Large intestine (tissue), 3 donors: ENCODE measurements around the gene NPAT. TPM values are rescaled to one million over a fixed set of nuclear protein-coding genes. Genes with fewer than 3 reads are reported as not detected.
"Not testable (repeated sequence)": the region's sequence is repeated elsewhere in the genome, so short reads cannot be mapped to it uniquely, and the experiment has no call there.

Source experiments
- DNase-seq, 2 donors: peaks; one replicate each; pipeline versions ENCODE4 v3.0.0 to v3.0.0-alpha.2; 2013
- H3K27ac ChIP-seq: one replicate; pipeline ENCODE4 v1.5.1; 2013; ENCODE audit warnings: low read length
- H3K27me3 ChIP-seq: 2 replicates; pipeline ENCODE4 v1.6.1; 2013; ENCODE audit warnings: low read length; ENCODE audit not compliant: control insufficient read depth, insufficient read depth
- H3K36me3 ChIP-seq: 2 replicates; pipeline ENCODE4 v1.6.1; 2013; ENCODE audit warnings: low read length; ENCODE audit not compliant: control insufficient read depth, insufficient read depth
- H3K4me1 ChIP-seq: one replicate; pipeline ENCODE4 v1.6.1; 2013; ENCODE audit warnings: low read length; ENCODE audit not compliant: control insufficient read depth, insufficient read depth
- H3K4me3 ChIP-seq: one replicate; pipeline ENCODE4 v1.5.1; 2013; ENCODE audit warnings: low read length
- H3K9me3 ChIP-seq: one replicate; pipeline ENCODE4 v1.6.1; 2013; ENCODE audit warnings: mild to moderate bottlenecking, low read depth, low read length, moderate library complexity; ENCODE audit not compliant: control insufficient read depth
- WGBS: methylation state at CpG from one replicate; pipeline ENCODE4 v1.1.5; 2013; ENCODE audit warnings: low lambda C conversion rate; ENCODE audit not compliant: insufficient coverage; 5-methylcytosine and 5-hydroxymethylcytosine counted together
- polyA plus RNA-seq: library from polyadenylated mRNA; unstranded; fragments of 120-200 nt; gene quantifications from one replicate; pipeline ENCODE4 v1.2.1, GENCODE V29; 2013

The NPAT gene
- polyA plus RNA-seq, 1 donor: 12.4 TPM

DNA sequence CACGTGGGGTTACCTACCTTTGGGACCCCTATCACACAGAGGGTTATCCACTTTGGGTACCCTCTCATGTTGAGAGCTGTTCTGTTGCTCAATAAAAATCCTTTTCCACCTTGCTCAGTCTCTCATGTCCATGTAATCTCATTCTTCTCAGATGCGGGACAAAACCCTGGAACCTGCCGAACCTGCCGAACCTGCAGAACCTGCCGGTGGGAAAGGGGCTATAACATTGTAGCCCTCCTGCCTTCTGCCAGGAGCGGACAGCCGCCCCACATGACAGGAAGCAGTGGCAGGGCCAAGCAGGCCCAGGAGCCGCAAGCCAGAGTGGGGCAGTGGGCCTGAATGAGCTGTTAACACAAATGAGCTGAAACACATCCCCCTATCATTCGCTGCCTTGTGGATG lies 18.1 kb downstream of the NPAT start:
- peaks cover 41% of the 10 kb centered on the region for H3K9me3 ChIP-seq
- WGBS: no CpG with 5 or more reads among the region's 9 CpGs
- no peaks in the 10 kb centered on the region for H3K27me3 ChIP-seq
- no peaks in the 10 kb centered on the region for H3K4me1 ChIP-seq
- H3K27ac ChIP-seq: no peak overlapping the region
- H3K36me3 ChIP-seq: peaks cover 49% of the 10 kb centered on the region
- no peak overlapping the region for H3K4me3 ChIP-seq
- DNase-seq: no peak

DNA sequence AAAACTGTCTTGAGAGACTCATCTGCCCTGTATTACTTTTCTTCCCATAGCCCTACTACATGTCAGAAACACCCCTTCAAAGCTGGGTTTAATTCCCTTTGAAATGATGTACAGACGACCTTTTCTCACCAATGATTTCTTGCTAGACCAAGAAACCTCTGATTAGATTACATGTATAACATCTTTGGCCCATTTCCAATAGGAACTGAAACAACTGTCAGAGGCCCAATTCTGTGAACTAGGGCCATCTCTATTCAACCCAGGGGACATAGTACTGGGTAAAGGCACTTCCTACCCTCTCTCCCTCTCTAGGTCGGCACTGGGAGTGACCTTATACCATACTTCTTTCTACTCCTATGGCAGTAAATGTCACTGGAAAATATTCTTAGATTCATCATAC lies 19.4 kb downstream of the NPAT start:
- no CpG with 5 or more reads among the region's 2 CpGs for WGBS
- H3K27ac ChIP-seq: no peak overlapping the region
- H3K27me3 ChIP-seq: no peaks in the 10 kb centered on the region
- no peaks in the 10 kb centered on the region for H3K4me1 ChIP-seq
- peaks cover 36% of the 10 kb centered on the region for H3K9me3 ChIP-seq
- H3K4me3 ChIP-seq: no peak overlapping the region
- peaks cover 53% of the 10 kb centered on the region for H3K36me3 ChIP-seq
- no peak for DNase-seq

DNA sequence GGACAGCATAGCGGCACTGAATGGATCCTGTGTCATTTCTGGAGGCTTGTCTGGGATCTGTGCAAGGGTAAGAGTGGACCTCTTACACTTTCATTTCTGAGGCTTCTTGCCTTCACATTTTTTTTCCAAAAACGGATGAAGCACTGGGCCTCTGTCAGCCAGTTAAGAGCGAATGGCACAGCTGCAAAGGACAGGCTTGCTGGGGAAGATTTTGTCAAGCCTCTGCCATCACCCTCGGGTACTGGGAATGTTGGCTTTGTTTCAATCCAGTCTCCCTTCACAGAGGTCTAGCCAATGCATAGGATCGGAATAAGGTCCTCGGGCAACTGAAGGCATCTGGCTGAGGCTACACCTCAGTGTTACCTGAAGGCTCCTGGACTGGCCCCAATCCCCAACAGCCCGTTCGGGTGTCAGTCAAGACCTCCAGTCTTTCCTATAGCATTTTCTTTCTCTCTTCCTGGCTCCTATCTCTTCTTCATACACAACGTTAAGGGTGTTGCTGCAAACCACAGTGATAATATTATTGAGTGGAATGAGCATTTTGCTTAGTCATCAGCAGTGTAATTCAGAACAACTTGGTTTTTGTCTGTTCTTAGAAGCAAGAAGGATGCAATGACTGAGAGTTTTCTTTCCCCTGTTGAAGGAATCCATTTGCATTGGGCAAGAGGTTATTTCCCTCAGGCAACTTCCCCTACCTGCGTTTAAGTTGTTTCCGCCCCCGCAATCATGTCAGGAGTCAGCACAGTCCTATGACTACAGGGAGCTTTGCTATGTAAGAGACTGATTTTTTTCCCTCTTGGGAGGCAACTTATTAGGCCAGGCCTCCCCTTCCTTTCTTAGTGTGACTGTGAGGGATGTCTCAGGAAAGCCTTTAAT lies 22.8 kb downstream of the NPAT start:
- no peak for DNase-seq
- H3K4me3 ChIP-seq: no peak overlapping the region
- H3K36me3 ChIP-seq: peaks cover 40% of the 10 kb centered on the region
- no peaks in the 10 kb centered on the region for H3K27me3 ChIP-seq
- no peaks in the 10 kb centered on the region for H3K4me1 ChIP-seq
- H3K27ac ChIP-seq: no peak overlapping the region
- peaks cover 7% of the 10 kb centered on the region for H3K9me3 ChIP-seq
- 100% methylated on average over 2 of the region's 12 CpGs for WGBS

DNA sequence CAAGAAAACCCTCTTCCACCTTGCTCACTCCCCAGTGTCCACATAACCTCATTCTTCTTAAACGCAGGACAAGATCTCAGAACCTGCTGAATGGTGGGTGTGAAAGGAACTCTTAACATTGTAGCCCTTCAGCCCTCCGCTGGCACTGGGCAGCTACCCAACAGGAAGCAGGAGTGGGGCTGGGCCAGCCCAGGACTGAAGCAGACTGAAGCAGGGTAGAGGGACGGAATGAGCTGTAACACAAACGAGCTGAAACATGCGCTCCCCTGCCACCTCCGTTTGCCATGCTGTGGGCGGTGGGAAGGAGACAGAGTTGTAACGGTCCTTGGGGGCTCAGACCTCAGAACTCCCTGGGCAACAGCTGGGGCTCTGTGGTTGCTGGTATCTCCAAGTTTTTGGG lies 23.6 kb downstream of the NPAT start:
- Histone ChIP-seq H3K9me3 (no peaks in the 10 kb centered on the region), H3K4me3 (no peak overlapping the region), H3K4me1 (no peaks in the 10 kb centered on the region), H3K27ac (no peak overlapping the region), H3K36me3 (peaks cover 35% of the 10 kb centered on the region), H3K27me3 (no peaks in the 10 kb centered on the region)
- no peak for DNase-seq
- no CpG with 5 or more reads among the region's 8 CpGs for WGBS

DNA sequence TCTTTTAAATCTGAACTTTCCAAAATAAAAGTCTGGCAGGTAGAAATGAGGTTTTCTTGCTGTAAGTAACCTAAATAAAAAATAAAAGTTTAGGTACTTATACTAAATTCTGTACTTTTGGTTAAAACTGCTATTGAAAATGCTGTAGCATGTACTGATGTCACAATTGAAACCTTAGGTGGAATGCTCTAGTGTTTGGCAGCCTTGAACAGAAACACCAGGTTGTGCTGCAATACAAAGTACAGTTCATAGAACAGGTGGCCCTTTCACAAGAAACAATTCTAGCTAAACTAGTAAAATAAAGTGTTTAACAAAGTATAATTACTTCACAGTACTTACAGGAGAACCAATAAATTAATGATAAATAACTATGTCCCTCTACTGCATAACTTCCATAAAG lies 25.1 kb downstream of the NPAT start:
- H3K4me1 ChIP-seq: no peaks in the 10 kb centered on the region
- no peak overlapping the region for H3K4me3 ChIP-seq
- no peaks in the 10 kb centered on the region for H3K9me3 ChIP-seq
- H3K27ac ChIP-seq: no peak overlapping the region
- H3K27me3 ChIP-seq: no peaks in the 10 kb centered on the region
- no peak for DNase-seq
- peaks cover 32% of the 10 kb centered on the region for H3K36me3 ChIP-seq

DNA sequence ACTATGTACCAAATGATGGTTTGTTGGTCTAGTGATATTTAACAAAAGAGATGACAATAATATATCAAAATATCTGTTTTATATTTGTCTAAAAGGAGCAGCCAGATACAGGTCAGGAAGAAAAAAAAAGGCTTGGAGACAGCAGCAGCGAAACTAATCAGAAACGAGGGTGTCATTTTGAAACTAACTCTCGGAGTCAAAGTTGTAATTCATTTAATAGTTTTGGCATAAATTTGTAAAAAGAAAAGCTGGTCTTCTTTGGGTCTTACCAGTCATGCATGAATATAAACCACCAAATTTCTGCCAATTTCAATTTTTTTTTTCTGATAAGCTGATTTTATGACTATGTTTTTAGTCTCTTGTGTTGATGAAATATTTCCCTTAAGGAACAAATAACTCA lies 25.5 kb downstream of the NPAT start:
- no peak for DNase-seq
- Histone ChIP-seq H3K36me3 (peaks cover 32% of the 10 kb centered on the region), H3K4me1 (no peaks in the 10 kb centered on the region), H3K4me3 (no peak overlapping the region), H3K9me3 (no peaks in the 10 kb centered on the region), H3K27ac (no peak overlapping the region), H3K27me3 (no peaks in the 10 kb centered on the region)
- WGBS: 84% methylated on average over 3 of the region's 3 CpGs

DNA sequence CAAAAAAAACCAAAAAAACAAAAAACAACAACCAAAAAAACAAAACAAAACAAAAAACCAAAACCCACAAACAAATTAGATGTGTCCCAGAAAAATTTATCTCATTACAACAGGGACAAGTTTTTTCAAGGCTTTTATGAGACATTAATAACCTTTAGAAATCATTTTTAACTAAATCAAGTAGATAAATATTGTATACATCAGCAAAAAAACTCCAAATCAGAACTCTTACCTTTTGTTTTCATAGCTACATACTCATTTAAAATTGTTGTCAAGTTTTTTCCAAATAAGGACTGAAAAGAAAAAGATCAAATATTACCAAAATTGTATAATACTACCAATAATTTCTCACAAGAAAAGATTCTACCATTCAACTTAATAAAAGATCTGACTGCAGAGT lies 28.7 kb downstream of the NPAT start:
- Histone ChIP-seq H3K4me1 (no peaks in the 10 kb centered on the region), H3K27ac (no peak overlapping the region), H3K4me3 (no peak overlapping the region), H3K36me3 (peaks cover 31% of the 10 kb centered on the region), H3K9me3 (no peaks in the 10 kb centered on the region), H3K27me3 (no peaks in the 10 kb centered on the region)
- DNase-seq: no peak

DNA sequence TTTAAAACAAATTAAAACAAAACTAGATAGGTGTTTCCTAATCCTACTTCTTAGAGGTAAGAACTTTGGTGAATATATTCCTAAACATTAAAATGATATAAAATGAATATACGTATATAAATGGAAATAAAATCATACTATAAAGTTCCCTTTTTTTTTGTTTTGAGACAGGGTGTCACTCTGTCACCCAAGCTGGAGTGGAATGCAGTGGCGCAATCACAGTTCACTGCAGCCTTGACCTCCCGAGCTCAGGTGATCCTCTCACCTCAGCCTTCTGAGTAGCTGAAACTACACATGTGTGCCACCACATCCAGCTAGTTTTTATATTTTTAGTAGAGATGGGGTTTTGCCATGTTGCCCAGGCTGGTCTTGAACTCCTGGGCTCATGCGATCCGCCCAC lies 44.9 kb downstream of the NPAT start:
- no peaks in the 10 kb centered on the region for H3K9me3 ChIP-seq
- H3K4me3 ChIP-seq: no peak overlapping the region
- no peaks in the 10 kb centered on the region for H3K4me1 ChIP-seq
- no peaks in the 10 kb centered on the region for H3K27me3 ChIP-seq
- 100% methylated on average over 2 of the region's 5 CpGs for WGBS
- no peak overlapping the region for H3K27ac ChIP-seq
- no peak for DNase-seq
- H3K36me3 ChIP-seq: peaks cover 19% of the 10 kb centered on the region

DNA sequence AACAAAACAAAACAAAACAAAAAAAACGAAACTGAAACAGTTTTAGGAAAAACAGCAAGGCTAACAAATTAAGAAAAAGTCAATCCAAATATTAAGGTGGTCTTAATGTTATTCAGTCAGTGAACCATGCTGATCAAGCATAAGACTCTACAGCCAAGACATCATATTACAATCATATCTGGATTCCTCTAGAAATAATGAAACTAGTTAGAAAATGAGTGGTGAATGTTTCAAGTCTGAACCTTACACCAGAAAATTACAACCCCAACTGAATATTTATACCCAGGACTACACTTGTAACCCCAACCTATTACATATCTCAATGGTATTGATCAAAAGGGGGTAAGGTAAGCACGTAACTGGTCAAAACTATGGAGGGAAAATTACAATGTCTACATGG lies 52.3 kb downstream of the NPAT start:
- no peak overlapping the region for H3K4me3 ChIP-seq
- no peaks in the 10 kb centered on the region for H3K4me1 ChIP-seq
- WGBS: 100% methylated on average over 1 of the region's 2 CpGs
- H3K27ac ChIP-seq: no peak overlapping the region
- peaks cover 42% of the 10 kb centered on the region for H3K36me3 ChIP-seq
- H3K27me3 ChIP-seq: no peaks in the 10 kb centered on the region
- no peaks in the 10 kb centered on the region for H3K9me3 ChIP-seq
- no peak for DNase-seq

DNA sequence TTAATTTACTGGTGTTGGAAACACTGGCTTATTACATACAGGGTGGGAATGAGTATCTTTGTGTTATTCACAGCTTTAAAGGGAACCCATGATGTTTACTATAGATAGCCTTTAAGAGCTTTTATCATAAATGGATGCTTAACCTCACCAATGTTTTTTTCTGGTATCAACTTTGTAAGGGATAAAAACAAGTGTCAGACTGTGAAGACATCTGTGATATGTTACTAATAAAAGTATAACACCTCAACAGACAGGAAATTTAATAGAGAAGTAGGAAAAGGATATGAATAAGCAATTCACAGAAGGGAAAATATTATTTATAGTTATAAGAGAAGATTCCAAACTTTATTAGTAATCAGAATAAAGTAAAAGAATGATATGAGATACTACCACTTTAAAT lies 54.8 kb downstream of the NPAT start:
- Histone ChIP-seq H3K4me3 (no peak overlapping the region), H3K36me3 (peaks cover 53% of the 10 kb centered on the region), H3K4me1 (no peaks in the 10 kb centered on the region), H3K27me3 (no peaks in the 10 kb centered on the region), H3K27ac (no peak overlapping the region), H3K9me3 (no peaks in the 10 kb centered on the region)
- no peak for DNase-seq

DNA sequence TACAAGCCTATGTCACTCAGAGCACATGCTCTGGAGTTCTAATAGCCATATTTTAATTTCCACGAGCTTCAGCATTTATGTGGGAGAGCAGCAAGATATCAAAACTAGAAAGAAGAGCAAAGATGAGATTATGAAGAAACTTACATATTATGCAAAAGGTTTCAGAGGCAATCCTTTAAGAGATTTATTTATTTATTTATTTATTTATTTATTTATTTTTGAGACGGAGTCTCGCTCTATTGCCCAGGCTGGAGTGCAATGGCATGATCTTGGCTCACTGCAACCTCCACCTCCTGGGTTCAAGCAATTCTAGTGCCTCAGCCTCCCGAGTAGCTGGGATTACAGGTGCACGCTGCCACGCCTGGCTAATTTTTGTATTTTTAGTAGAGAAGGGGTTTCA lies 59.6 kb downstream of the NPAT start:
- not testable (repeated sequence) for DNase-seq, H3K27ac ChIP-seq, H3K4me3 ChIP-seq, H3K9me3 ChIP-seq, H3K27me3 ChIP-seq, H3K4me1 ChIP-seq
- 80% methylated on average over 1 of the region's 6 CpGs for WGBS
- H3K36me3 ChIP-seq: peaks cover 55% of the 10 kb centered on the region
